ENCODE results near the gene SEC14L5. TPM values are rescaled to one million over a fixed set of nuclear protein-coding genes. Genes with fewer than 3 reads are reported as not detected.

The SEC14L5 gene
- total RNA-seq, 1 donor from 2014 or later: 3.1 TPM

DNA sequence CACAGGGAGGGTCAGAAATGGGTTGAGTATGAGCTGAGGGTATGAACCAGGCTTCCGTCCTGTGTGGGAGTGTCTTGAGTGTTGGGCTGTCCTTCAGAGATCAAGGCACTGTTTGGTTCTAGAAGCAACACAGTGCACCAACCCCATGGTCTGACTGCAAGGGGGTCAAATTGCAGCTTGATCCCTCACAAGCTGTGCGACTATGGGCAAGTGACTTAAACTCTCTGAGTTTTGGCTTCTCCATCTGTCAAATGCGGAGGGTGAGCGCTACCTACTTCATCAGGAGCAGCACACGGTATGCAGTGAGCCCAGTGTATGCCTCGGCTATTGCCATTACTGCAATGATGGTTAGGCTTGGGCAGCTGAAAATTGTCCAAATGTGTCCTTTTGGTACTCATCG is 21.0 kb downstream of the SEC14L5 start:
- Mint-ChIP-seq H3K4me3 (ENCODE audit: unreplicated experiment) (no peak overlapping the region), H3K27me3 (ENCODE audit: unreplicated experiment) (no peaks in the 10 kb centered on the region), H3K9me3 (ENCODE audit: unreplicated experiment) (peaks cover 4% of the 10 kb centered on the region), H3K27ac (ENCODE audit: unreplicated experiment) (no peak overlapping the region), H3K4me1 (ENCODE audit: low read depth, unreplicated experiment) (peaks cover 2% of the 10 kb centered on the region), H3K36me3 (ENCODE audit: unreplicated experiment) (peaks cover 4% of the 10 kb centered on the region)
- DNase-seq: no peak
- TF ChIP-seq, protein P1, sequence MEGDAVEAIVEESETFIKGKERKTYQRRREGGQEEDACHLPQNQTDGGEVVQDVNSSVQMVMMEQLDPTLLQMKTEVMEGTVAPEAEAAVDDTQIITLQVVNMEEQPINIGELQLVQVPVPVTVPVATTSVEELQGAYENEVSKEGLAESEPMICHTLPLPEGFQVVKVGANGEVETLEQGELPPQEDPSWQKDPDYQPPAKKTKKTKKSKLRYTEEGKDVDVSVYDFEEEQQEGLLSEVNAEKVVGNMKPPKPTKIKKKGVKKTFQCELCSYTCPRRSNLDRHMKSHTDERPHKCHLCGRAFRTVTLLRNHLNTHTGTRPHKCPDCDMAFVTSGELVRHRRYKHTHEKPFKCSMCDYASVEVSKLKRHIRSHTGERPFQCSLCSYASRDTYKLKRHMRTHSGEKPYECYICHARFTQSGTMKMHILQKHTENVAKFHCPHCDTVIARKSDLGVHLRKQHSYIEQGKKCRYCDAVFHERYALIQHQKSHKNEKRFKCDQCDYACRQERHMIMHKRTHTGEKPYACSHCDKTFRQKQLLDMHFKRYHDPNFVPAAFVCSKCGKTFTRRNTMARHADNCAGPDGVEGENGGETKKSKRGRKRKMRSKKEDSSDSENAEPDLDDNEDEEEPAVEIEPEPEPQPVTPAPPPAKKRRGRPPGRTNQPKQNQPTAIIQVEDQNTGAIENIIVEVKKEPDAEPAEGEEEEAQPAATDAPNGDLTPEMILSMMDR (IDR thresholded peaks at IDR 0.05; ENCODE audit: partially characterized antibody, unreplicated experiment): no peak

DNA sequence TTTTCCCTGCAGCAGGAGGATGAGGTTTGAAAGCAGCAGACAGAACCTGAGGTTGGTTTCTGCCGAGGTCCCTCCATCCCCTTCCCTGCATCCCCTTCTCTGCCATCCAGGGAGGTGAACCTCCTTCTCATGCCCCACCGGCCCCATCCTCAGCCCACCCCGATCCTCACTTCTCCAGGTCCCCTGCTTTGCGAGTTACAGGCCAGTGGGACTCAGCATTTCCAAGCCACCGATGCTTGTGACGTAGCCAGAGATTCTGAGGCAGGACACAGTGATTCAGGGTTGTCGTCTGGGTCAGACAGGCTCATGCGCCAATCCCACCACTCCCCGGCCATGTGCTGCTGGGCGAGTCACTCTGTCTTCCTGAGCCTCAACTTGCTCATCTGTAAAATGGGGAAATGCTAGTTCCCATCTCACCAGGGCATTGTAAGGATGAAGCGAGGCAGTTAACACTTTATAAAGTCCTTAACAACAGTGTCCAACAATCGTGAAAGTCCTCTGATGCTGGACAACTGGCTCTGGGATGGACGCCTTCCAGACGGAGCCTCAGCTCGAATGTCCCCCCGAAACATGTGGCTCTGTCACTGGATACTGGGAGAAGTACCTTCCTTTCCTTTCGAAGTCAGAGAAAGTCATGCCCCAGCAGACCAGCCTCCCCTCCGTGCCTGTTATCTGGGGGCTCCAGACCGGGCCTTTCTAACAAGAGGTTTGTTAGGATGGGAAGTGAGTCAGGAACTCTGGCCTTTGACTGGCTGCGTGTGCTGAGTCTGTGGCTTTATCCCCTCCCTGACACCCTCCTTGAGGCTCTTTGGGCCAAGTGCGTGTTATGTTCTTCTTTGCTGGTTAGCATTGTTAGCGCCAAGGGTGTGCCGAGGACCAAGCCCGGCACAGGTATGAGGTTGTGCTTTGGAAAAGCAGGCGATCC is 21.9 kb downstream of the SEC14L5 start:
- TF ChIP-seq, protein P1 (IDR thresholded peaks at IDR 0.05; ENCODE audit: partially characterized antibody, unreplicated experiment): no peak
- no peak for DNase-seq
- peaks cover 4% of the 10 kb centered on the region for H3K36me3 Mint-ChIP-seq (ENCODE audit: unreplicated experiment)
- H3K4me3 Mint-ChIP-seq (ENCODE audit: unreplicated experiment): no peak overlapping the region
- H3K4me1 Mint-ChIP-seq (ENCODE audit: low read depth, unreplicated experiment): peaks cover 2% of the 10 kb centered on the region
- peaks cover 4% of the 10 kb centered on the region for H3K9me3 Mint-ChIP-seq (ENCODE audit: unreplicated experiment)
- H3K27me3 Mint-ChIP-seq (ENCODE audit: unreplicated experiment): no peaks in the 10 kb centered on the region
- no peak overlapping the region for H3K27ac Mint-ChIP-seq (ENCODE audit: unreplicated experiment)

DNA sequence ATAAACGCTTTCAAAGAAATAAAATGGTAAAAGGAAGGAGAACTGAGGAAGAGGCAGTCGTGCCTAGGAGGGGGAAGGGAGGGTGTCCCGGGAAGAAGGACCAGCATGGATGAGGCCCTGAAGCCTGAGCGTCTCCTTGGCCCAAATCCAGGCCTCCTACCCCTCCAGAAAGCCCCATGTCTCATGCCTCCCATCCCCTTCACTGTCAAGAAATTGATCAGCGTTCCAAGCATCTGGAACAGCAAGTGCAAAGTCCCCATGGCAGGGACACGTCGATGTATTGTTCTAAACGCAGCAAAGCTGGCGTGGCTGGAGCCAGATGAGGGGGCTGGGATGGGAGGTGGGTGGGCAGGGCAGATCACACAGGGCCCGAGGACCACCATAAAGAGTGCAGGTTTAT is 22.6 kb downstream of the SEC14L5 start:
- no peak overlapping the region for H3K4me3 Mint-ChIP-seq (ENCODE audit: unreplicated experiment)
- no peaks in the 10 kb centered on the region for H3K27me3 Mint-ChIP-seq (ENCODE audit: unreplicated experiment)
- peaks cover under 1% of the 10 kb centered on the region for H3K36me3 Mint-ChIP-seq (ENCODE audit: unreplicated experiment)
- H3K9me3 Mint-ChIP-seq (ENCODE audit: unreplicated experiment): peaks cover 4% of the 10 kb centered on the region
- no peak for DNase-seq
- TF ChIP-seq, protein P1 (IDR thresholded peaks at IDR 0.05; ENCODE audit: partially characterized antibody, unreplicated experiment): no peak
- H3K27ac Mint-ChIP-seq (ENCODE audit: unreplicated experiment): no peak overlapping the region
- peaks cover 2% of the 10 kb centered on the region for H3K4me1 Mint-ChIP-seq (ENCODE audit: low read depth, unreplicated experiment)

DNA sequence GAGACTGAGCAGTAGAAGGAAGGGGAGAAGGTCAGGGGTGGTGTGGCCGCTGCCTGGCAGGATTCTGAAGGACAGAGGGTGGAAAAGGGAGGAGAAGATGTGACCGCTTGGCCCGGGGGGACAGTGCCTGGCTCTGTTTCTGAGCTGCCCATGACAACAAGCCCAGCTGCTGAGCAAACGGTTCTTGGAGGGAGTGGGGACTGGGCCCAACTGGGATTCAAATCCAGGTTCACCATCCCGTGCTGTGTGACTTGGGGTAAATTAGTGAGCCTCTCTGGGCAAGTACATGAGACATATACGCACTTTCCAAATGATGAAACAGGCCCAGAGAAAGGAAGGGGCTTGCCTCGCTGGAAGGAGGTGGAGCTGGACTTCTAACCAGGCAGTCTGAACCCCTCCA is 23.3 kb downstream of the SEC14L5 start:
- H3K4me3 Mint-ChIP-seq (ENCODE audit: unreplicated experiment): no peak overlapping the region
- no peak overlapping the region for H3K27ac Mint-ChIP-seq (ENCODE audit: unreplicated experiment)
- no peaks in the 10 kb centered on the region for H3K27me3 Mint-ChIP-seq (ENCODE audit: unreplicated experiment)

More for the DNA sequence above, 23.3 kb downstream of the SEC14L5 start:
- TF ChIP-seq, protein P1 (IDR thresholded peaks at IDR 0.05; ENCODE audit: partially characterized antibody, unreplicated experiment): no peak
- H3K4me1 Mint-ChIP-seq (ENCODE audit: low read depth, unreplicated experiment): peaks cover 2% of the 10 kb centered on the region
- H3K36me3 Mint-ChIP-seq (ENCODE audit: unreplicated experiment): no peaks in the 10 kb centered on the region
- peaks cover 4% of the 10 kb centered on the region for H3K9me3 Mint-ChIP-seq (ENCODE audit: unreplicated experiment)
- no peak for DNase-seq
